K562 (cell line): ENCODE measurements around the gene RNF126. TPM values are rescaled to one million over a fixed set of nuclear protein-coding genes. Genes with fewer than 3 reads are reported as not detected.

Experiments used
- CBFA2T2 ChIP-seq: fragments of 450-650 bp; conservative IDR thresholded peaks from 2 replicates; pipeline ENCODE4 v1.6.1; 2017; ENCODE audit warnings: mild to moderate bottlenecking
- DACH1 ChIP-seq: fragments of 450-650 bp; IDR thresholded peaks from 2 replicates; pipeline ENCODE4 v1.6.1; 2018; ENCODE audit not compliant: partially characterized antibody
- NCOA2 ChIP-seq, 2 experiments: fragments of 450-650 bp; IDR thresholded peaks; 2 replicates each; pipeline ENCODE4 v1.6.1; 2018; ENCODE audit warnings: mild to moderate bottlenecking in 2 of 2, moderate library complexity in 1 of 2; ENCODE audit not compliant: partially characterized antibody in 2 of 2
- RBFOX2 ChIP-seq: fragments of 200-400 bp; formaldehyde crosslinking; IDR thresholded peaks from 2 replicates; pipeline ENCODE4 v1.6.1; 2017; ENCODE audit warnings: low read depth, mild to moderate bottlenecking, low read length, moderate library complexity
- SAP30 ChIP-seq: fragments of 200-600 bp; sonication (generic); IDR thresholded peaks from 2 replicates; pipeline ENCODE4 v1.6.1; 2012; ENCODE audit warnings: borderline replicate concordance, low read depth, mild to moderate bottlenecking, moderate library complexity, low read length, control low read depth, inconsistent platforms; ENCODE audit not compliant: insufficient read depth, poor library complexity, severe bottlenecking
- SLC30A9 ChIP-seq: fragments of 250-450 bp; sonication (Bioruptor Pico); IDR thresholded peaks from 2 replicates; pipeline ENCODE4 v1.8.0; 2022; ENCODE audit warnings: mild to moderate bottlenecking, moderate library complexity
- STAG1 ChIP-seq: sonication (generic); formaldehyde crosslinking; IDR thresholded peaks from 2 replicates; pipeline ENCODE4 v1.5.0; 2020; ENCODE audit warnings: missing genetic modification reagents, borderline replicate concordance
- TCF3 ChIP-seq: sonication (generic); formaldehyde crosslinking; IDR thresholded peaks from 2 replicates; pipeline ENCODE4 v1.4.0; 2020; ENCODE audit warnings: mild to moderate bottlenecking, missing genetic modification reagents
- ZBTB26 ChIP-seq: fragments of 450-650 bp; formaldehyde crosslinking; IDR thresholded peaks from 2 replicates; pipeline ENCODE4 v1.4.0; 2022; ENCODE audit warnings: missing genetic modification characterization
- ZNF121 ChIP-seq: sonication (generic); formaldehyde crosslinking; conservative IDR thresholded peaks from 2 replicates; pipeline ENCODE4 v1.8.0; 2022; ENCODE audit warnings: missing genetic modification reagents
- ZNF217 ChIP-seq: sonication (generic); formaldehyde crosslinking; IDR thresholded peaks from 2 replicates; pipeline ENCODE4 v1.8.0; 2022; ENCODE audit warnings: mild to moderate bottlenecking, missing genetic modification reagents
- ZNF23 ChIP-seq: fragments of 250-450 bp; sonication (Bioruptor Pico); IDR thresholded peaks from 2 replicates; pipeline ENCODE4 v1.4.0; 2020; ENCODE audit warnings: mild to moderate bottlenecking
- ZNF518B ChIP-seq: fragments of 250-450 bp; sonication (Bioruptor Pico); IDR thresholded peaks from 2 replicates; pipeline ENCODE4 v1.5.0; 2021; ENCODE audit warnings: mild to moderate bottlenecking, moderate library complexity
- ZNF707 ChIP-seq: fragments of 250-450 bp; sonication (Bioruptor Pico); conservative IDR thresholded peaks from 2 replicates; pipeline ENCODE4 v1.8.0; 2022; ENCODE audit warnings: inconsistent platforms, mild to moderate bottlenecking, moderate library complexity
- ZNF75A ChIP-seq: fragments of 450-650 bp; formaldehyde crosslinking; IDR thresholded peaks from 2 replicates; pipeline ENCODE4 v1.4.0; 2020; ENCODE audit warnings: mild to moderate bottlenecking
- ZZZ3 ChIP-seq: fragments of 450-650 bp; IDR thresholded peaks from 2 replicates; pipeline ENCODE4 v1.6.1; 2016; ENCODE audit warnings: antibody characterized with exemption, mild to moderate bottlenecking, moderate library complexity
- polyA plus RNA-seq, 8 experiments: library from polyadenylated mRNA; depleted of rRNA in 4 of 8; stranded (reverse) in 5 of 8; unstranded in 3 of 8; fragments of >200 nt; fragmentation: Nextera tagmentation in 2 of 8; fragmentation: Illumina TruSeq in 1 of 8; extraction: Ambion mirVana in 2 of 8; extraction: Trizol in 1 of 8; gene quantifications; 2 replicates each; pipeline versions ENCODE4 v1.2.1 to v1.2.3, GENCODE V29; 2011 to 2014; ENCODE audit warnings: inconsistent platforms in 1 of 8, missing spikeins in 1 of 8
- total RNA-seq, 7 experiments: library from RNA; depleted of rRNA in 6 of 7; stranded (reverse); fragments of >200 nt in 6 of 7; fragmentation: Illumina TruSeq in 2 of 7; extraction: Trizol in 2 of 7; gene quantifications; 2 replicates each; pipeline versions ENCODE4 v1.2.1 to v1.2.3, GENCODE V29; 2011 to 2021; ENCODE audit warnings: low replicate concordance in 1 of 7
- TF ChIP-seq, protein P1 (sequence below): IDR thresholded peaks from 2 replicates; pipeline ENCODE4 v1.6.1; 2012; ENCODE audit warnings: low read depth, low read length, improper control_type of control experiment, borderline replicate concordance
- TF ChIP-seq, protein P2 (sequence below): IDR thresholded peaks from 3 replicates; pipeline ENCODE4 v1.6.1; 2011; ENCODE audit warnings: borderline replicate concordance, mild to moderate bottlenecking; ENCODE audit not compliant: insufficient read length, insufficient read depth

Gene RNF126
- total and polyA plus RNA-seq, 9 of the 15 experiments (the other 6 are each of a cell fraction or from before 2014, with no cell fraction given) = 0.27 to 101 (median 12.3) TPM

- peak; percentile 55 for TF ChIP-seq SAP30
- peak; percentile 86 for TF ChIP-seq RBFOX2
- TF ChIP-seq, protein P1, sequence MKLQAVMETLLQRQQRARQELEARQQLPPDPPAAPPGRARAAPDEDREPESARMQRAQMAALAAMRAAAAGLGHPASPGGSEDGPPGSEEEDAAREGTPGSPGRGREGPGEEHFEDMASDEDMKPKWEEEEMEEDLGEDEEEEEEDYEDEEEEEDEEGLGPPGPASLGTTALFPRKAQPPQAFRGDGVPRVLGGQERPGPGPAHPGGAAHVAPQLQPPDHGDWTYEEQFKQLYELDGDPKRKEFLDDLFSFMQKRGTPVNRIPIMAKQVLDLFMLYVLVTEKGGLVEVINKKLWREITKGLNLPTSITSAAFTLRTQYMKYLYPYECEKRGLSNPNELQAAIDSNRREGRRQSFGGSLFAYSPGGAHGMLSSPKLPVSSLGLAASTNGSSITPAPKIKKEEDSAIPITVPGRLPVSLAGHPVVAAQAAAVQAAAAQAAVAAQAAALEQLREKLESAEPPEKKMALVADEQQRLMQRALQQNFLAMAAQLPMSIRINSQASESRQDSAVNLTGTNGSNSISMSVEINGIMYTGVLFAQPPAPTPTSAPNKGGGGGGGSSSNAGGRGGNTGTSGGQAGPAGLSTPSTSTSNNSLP = no peak
- TF ChIP-seq NCOA2 (IDR thresholded peaks at IDR 0.05; ENCODE audit: partially characterized antibody in 2 of 2) = no peak
- no peak for TF ChIP-seq CBFA2T2
- TF ChIP-seq, protein P2, sequence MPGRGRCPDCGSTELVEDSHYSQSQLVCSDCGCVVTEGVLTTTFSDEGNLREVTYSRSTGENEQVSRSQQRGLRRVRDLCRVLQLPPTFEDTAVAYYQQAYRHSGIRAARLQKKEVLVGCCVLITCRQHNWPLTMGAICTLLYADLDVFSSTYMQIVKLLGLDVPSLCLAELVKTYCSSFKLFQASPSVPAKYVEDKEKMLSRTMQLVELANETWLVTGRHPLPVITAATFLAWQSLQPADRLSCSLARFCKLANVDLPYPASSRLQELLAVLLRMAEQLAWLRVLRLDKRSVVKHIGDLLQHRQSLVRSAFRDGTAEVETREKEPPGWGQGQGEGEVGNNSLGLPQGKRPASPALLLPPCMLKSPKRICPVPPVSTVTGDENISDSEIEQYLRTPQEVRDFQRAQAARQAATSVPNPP = no peak
- no peak for TF ChIP-seq ZNF217
- no peak for TF ChIP-seq ZNF75A (CRISPR knock-in tag)
- no peak for TF ChIP-seq STAG1 (CRISPR knock-in tag)
- TF ChIP-seq ZNF707 (CRISPR knock-in tag) = no peak
- no peak for TF ChIP-seq DACH1
- no peak for TF ChIP-seq ZZZ3
- no peak for TF ChIP-seq SLC30A9 (CRISPR knock-in tag)
- TF ChIP-seq ZBTB26 (CRISPR knock-in tag) = no peak
- TF ChIP-seq TCF3 (CRISPR knock-in tag) = no peak
- no peak for TF ChIP-seq ZNF23 (CRISPR knock-in tag)
- TF ChIP-seq ZNF121 (CRISPR knock-in tag) = no peak
- no peak for TF ChIP-seq ZNF518B (CRISPR knock-in tag)
These were observed 29.8 kb downstream of the RNF126 start, which contains the start of gene POLRMT (continued) for GRCh38 chr19:633068-633785.
